Epithelial cell of prostate (primary cell): Measurements from ENCODE around the gene OSGEP.
"Not testable (repeated sequence)": the region's sequence is repeated elsewhere in the genome, so short reads cannot be mapped to it uniquely, and the experiment has no call there.

Source experiments
- DNase-seq: peaks from one replicate; pipeline ENCODE4 v3.0.0-alpha.2; 2011; ENCODE audit warnings: low read depth, low spot score
- H3K27ac ChIP-seq: fragments of 450-650 bp; 2 replicates; pipeline ENCODE4 v1.5.1; 2017; ENCODE audit warnings: mild to moderate bottlenecking

The OSGEP gene

GRCh38 chr14:20470603-20470901 lies 15.9 kb upstream of the OSGEP start:
- no peak for DNase-seq
- peak overlapping the region; percentile 94 for H3K27ac ChIP-seq

GRCh38 chr14:20469890-20470602 lies 15.4 kb upstream of the OSGEP start:
- peak overlapping the region; percentile 94 for H3K27ac ChIP-seq
- peak; percentile 67 for DNase-seq

GRCh38 chr14:20469242-20469889 lies 14.8 kb upstream of the OSGEP start, which contains the start of gene PNP:
PNP (plus strand) TSS chr14:20469406; CDS start chr14:20469525, 119 bp downstream.
- no peak for DNase-seq
- H3K27ac ChIP-seq: peak within 1 kb of the TSS; percentile 94

- DNase-seq: no peak
- peak overlapping the region; percentile 94 for H3K27ac ChIP-seq
These were observed 14.2 kb upstream of the OSGEP start for GRCh38 chr14:20468764-20469241.

- DNase-seq: peak; percentile 100
- peak within 1 kb of the TSS; percentile 87 for H3K27ac ChIP-seq
These were observed 6.9 kb upstream of the OSGEP start, which contains the start of gene PIP4P1 for GRCh38 chr14:20461225-20462141. PIP4P1 (minus strand) TSS chr14:20461434; CDS start chr14:20461325, 109 bp downstream.

GRCh38 chr14:20460458-20461224 lies 6.0 kb upstream of the OSGEP start:
- H3K27ac ChIP-seq: peak overlapping the region; percentile 87
- no peak for DNase-seq

GRCh38 chr14:20458031-20458789 lies 3.6 kb upstream of the OSGEP start:
- no peak overlapping the region for H3K27ac ChIP-seq
- no peak for DNase-seq

- no peak overlapping the region for H3K27ac ChIP-seq
- no peak for DNase-seq
These were observed 2.4 kb upstream of the OSGEP start for GRCh38 chr14:20456971-20457370.

- peak; percentile 55 for DNase-seq
- H3K27ac ChIP-seq: peak overlapping the region; percentile 92
These were observed 1.0 kb upstream of the OSGEP start for GRCh38 chr14:20455355-20456300.

GRCh38 chr14:20452831-20453230 lies 1.8 kb downstream of the OSGEP start:
- not testable (repeated sequence) for DNase-seq, H3K27ac ChIP-seq

- no peak overlapping the region for H3K27ac ChIP-seq
- DNase-seq: no peak
These were observed 7.7 kb downstream of the OSGEP start for GRCh38 chr14:20446889-20447288.

GRCh38 chr14:20443650-20444049 lies 11.0 kb downstream of the OSGEP start:
- not testable (repeated sequence) for DNase-seq, H3K27ac ChIP-seq

- no peak for DNase-seq
- no peak overlapping the region for H3K27ac ChIP-seq
These were observed 13.2 kb downstream of the OSGEP start for GRCh38 chr14:20441461-20441860.

- no peak overlapping the region for H3K27ac ChIP-seq
- no peak for DNase-seq
These were observed 13.7 kb downstream of the OSGEP start for GRCh38 chr14:20440882-20441281.

GRCh38 chr14:20440465-20440864 lies 14.1 kb downstream of the OSGEP start:
- DNase-seq: no peak
- H3K27ac ChIP-seq: no peak overlapping the region

- DNase-seq: no peak
- no peak overlapping the region for H3K27ac ChIP-seq
These were observed 15.9 kb downstream of the OSGEP start for GRCh38 chr14:20438664-20439063.

GRCh38 chr14:20436363-20436755 lies 18.3 kb downstream of the OSGEP start:
- H3K27ac ChIP-seq: no peak overlapping the region
- DNase-seq: no peak
